HepG2 (cell line): Measurements from ENCODE around the gene DHRS4L2. TPM values are rescaled to one million over a fixed set of nuclear protein-coding genes. Genes with fewer than 3 reads are reported as not detected.

Source experiments
- CBFB ChIP-seq: sonication (generic); formaldehyde crosslinking; IDR thresholded peaks from 2 replicates; pipeline ENCODE4 v1.4.0; 2020; ENCODE audit warnings: missing genetic modification reagents
- CTCF ChIP-seq: sonication (generic); formaldehyde crosslinking; IDR thresholded peaks from 2 replicates; pipeline ENCODE4 v1.5.0; 2020; ENCODE audit warnings: mild to moderate bottlenecking, missing genetic modification reagents, moderate library complexity
- DZIP1 ChIP-seq: sonication (generic); formaldehyde crosslinking; IDR thresholded peaks from 2 replicates; pipeline ENCODE4 v1.5.0; 2020; ENCODE audit warnings: mild to moderate bottlenecking, missing genetic modification reagents
- HNF4A ChIP-seq: sonication (generic); formaldehyde crosslinking; IDR thresholded peaks from 2 replicates; pipeline ENCODE4 v1.4.0; 2020; ENCODE audit warnings: missing genetic modification reagents
- KDM4B ChIP-seq: sonication (generic); formaldehyde crosslinking; IDR thresholded peaks from 2 replicates; pipeline ENCODE4 v1.4.0; 2020; ENCODE audit warnings: missing genetic modification reagents
- NFIB ChIP-seq: sonication (generic); formaldehyde crosslinking; IDR thresholded peaks from 2 replicates; pipeline ENCODE4 v1.9.0; 2021; ENCODE audit warnings: missing genetic modification reagents, mild to moderate bottlenecking, borderline replicate concordance
- NR2F6 ChIP-seq, 2 experiments: IDR thresholded peaks; 2 replicates each; pipeline ENCODE4 v1.6.1; 2016; ENCODE audit warnings: antibody characterized with exemption in 1 of 2, mild to moderate bottlenecking in 1 of 2
- PATZ1 ChIP-seq: sonication (generic); formaldehyde crosslinking; IDR thresholded peaks from 2 replicates; pipeline ENCODE4 v1.4.0; 2020; ENCODE audit warnings: missing genetic modification reagents
- ZNF3 ChIP-seq: IDR thresholded peaks from 2 replicates; pipeline ENCODE4 v1.7.0; 2017; ENCODE audit warnings: inconsistent platforms
- ZNF614 ChIP-seq: IDR thresholded peaks from 2 replicates; pipeline ENCODE4 v1.6.1; 2018; ENCODE audit warnings: missing biosample characterization, missing genetic modification reagents, inconsistent platforms, borderline replicate concordance
- polyA plus RNA-seq, 8 experiments: library from polyadenylated mRNA; depleted of rRNA in 3 of 8; stranded (reverse) in 7 of 8; unstranded in 1 of 8; fragments of >200 nt; fragmentation: Illumina TruSeq in 4 of 8; extraction: Trizol in 4 of 8; gene quantifications; 2 replicates each; pipeline versions ENCODE4 v1.2.1 to v1.2.3, GENCODE V29; 2011 to 2016; ENCODE audit warnings: low read depth in 4 of 8, missing spikeins in 1 of 8, mixed read lengths in 1 of 8; ENCODE audit not compliant: insufficient read depth in 1 of 8
- total RNA-seq, 5 experiments: library from RNA; depleted of rRNA; stranded (reverse); fragments of >200 nt; fragmentation: Illumina TruSeq; extraction: Trizol; gene quantifications; 2 replicates each; pipeline ENCODE4 v1.2.3, GENCODE V29; 2016; ENCODE audit warnings: low read depth in 1 of 5

Gene DHRS4L2
- total and polyA plus RNA-seq, 2 of the 13 experiments (the other 11 are each of a cell fraction or from before 2014, with no cell fraction given): 24.7 to 38.2 TPM

GRCh38 chr14:24053548-24054323 lies 65.0 kb downstream of the DHRS4L2 start (continued):
- TF ChIP-seq PATZ1 (CRISPR knock-in tag) (peak; percentile 76), ZNF614 (CRISPR knock-in tag) (no peak), DZIP1 (CRISPR knock-in tag) (no peak), HNF4A (CRISPR knock-in tag) (no peak), CBFB (CRISPR knock-in tag) (peak; percentile 31; the same call in 1 of the 2 replicates), CTCF (CRISPR knock-in tag) (peak; percentile 28), KDM4B (CRISPR knock-in tag) (no peak), NFIB (CRISPR knock-in tag) (0 out of 2 replicates have a peak, but pooled peaks have one; percentile 84), NR2F6 (IDR thresholded peaks at IDR 0.05) (peak; percentile 58; the same call in 1 of the 2 replicates), NR2F6 (CRISPR knock-in tag; IDR thresholded peaks at IDR 0.05) (peak; percentile 51; the same call in 1 of the 2 replicates), ZNF3 (CRISPR knock-in tag) (no peak)
